Measurements from ENCODE around the gene ANTKMT. TPM values are rescaled to one million over a fixed set of nuclear protein-coding genes. Genes with fewer than 3 reads are reported as not detected.

ANTKMT gene
- total and polyA plus RNA-seq, 2 donors (not counting 3 experiments of a cell fraction or from before 2014, with no cell fraction given): 26.1 to 27.9 TPM

DNA sequence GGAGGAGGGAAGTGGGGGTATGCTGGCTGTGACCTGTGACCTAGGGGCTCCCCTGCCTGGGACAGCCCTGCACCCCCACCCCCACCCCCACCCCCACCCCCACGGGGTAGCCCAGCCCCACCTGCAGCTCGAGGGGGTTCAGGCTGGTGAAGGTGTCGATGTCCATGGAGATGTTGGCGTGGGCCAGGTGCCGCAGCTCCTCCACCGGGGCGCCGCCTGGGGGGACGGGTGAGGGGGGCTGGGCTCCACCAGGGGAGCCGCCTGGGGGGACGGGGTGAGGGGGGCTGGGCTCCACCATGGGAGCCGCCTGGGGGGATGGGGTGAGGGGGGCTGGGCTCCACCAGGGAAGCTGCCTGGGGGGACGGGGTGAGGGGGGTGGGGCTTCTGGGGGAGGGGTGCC lies 49.5 kb downstream of the ANTKMT start:
- dilution Hi-C loops (cut with MboI; ENCODE audit: extremely low pct_ligation_motif_present, low sequenced_read_pairs): no loop called here
- no peaks in the 10 kb centered on the region for H3K4me1 ChIP-seq (ENCODE audit: control insufficient read depth, extremely low read depth, insufficient read depth, low read length)
- no peaks in the 10 kb centered on the region for H3K9me3 ChIP-seq (replicated peaks; ENCODE audit: control insufficient read depth, insufficient read depth, low read length)
- intact Hi-C loops (cut with micrococcal nuclease): no loop called here
- no peaks in the 10 kb centered on the region for H3K36me3 ChIP-seq (ENCODE audit: control insufficient read depth in 2 of 2, extremely low read depth in 1 of 2, insufficient read depth in 2 of 2, low read length in 2 of 2)
- no peaks in the 10 kb centered on the region for H3K79me2 ChIP-seq (ENCODE audit: control insufficient read depth, insufficient read depth, low read length)
- ChIA-PET POLR2A (no interaction called here), CTCF (interaction anchor here (1.6 kb wide), 1 partner anchor 58 kb away, joined by 6 read pairs; no protein-coding TSS in a partner anchor)
- H3K27ac ChIP-seq (ENCODE audit: insufficient read depth, low read depth, low read length): no peak overlapping the region
- H3K9ac ChIP-seq (replicated peaks; ENCODE audit: extremely low read depth, insufficient read depth, low read length): no peak overlapping the region
- no peak for TF ChIP-seq MAX (IDR thresholded peaks at IDR 0.05; ENCODE audit: insufficient read depth, insufficient read length)
- no peak for TF ChIP-seq POLR2A (IDR thresholded peaks at IDR 0.05; ENCODE audit: low read depth, low read length)
- no peak for TF ChIP-seq GATA2 (IDR thresholded peaks at IDR 0.05; ENCODE audit: insufficient read depth, insufficient read length, low read depth, low read length)
- TF ChIP-seq MYC (IDR thresholded peaks at IDR 0.05; ENCODE audit: low read depth, low read length): no peak
- no peak for TF ChIP-seq EZH2 (IDR thresholded peaks at IDR 0.05; ENCODE audit: borderline replicate concordance, low read depth, low read length, severe bottlenecking)
- TF ChIP-seq, protein P1, sequence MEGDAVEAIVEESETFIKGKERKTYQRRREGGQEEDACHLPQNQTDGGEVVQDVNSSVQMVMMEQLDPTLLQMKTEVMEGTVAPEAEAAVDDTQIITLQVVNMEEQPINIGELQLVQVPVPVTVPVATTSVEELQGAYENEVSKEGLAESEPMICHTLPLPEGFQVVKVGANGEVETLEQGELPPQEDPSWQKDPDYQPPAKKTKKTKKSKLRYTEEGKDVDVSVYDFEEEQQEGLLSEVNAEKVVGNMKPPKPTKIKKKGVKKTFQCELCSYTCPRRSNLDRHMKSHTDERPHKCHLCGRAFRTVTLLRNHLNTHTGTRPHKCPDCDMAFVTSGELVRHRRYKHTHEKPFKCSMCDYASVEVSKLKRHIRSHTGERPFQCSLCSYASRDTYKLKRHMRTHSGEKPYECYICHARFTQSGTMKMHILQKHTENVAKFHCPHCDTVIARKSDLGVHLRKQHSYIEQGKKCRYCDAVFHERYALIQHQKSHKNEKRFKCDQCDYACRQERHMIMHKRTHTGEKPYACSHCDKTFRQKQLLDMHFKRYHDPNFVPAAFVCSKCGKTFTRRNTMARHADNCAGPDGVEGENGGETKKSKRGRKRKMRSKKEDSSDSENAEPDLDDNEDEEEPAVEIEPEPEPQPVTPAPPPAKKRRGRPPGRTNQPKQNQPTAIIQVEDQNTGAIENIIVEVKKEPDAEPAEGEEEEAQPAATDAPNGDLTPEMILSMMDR (IDR thresholded peaks at IDR 0.05; ENCODE audit: extremely low read depth in 1 of 2, insufficient read depth in 1 of 2, low read depth in 1 of 2, low read length in 2 of 2): no peak
- no peak for TF ChIP-seq JUN (IDR thresholded peaks at IDR 0.05; ENCODE audit: borderline replicate concordance, insufficient read depth, insufficient read length, low read depth)
- TF ChIP-seq POLR2AphosphoS5 (IDR thresholded peaks at IDR 0.05; ENCODE audit: insufficient read depth, low read depth, low read length): no peak
- TF ChIP-seq FOS (IDR thresholded peaks at IDR 0.05; ENCODE audit: borderline replicate concordance, insufficient read depth, low read length): no peak
- no peaks in the 10 kb centered on the region for H4K20me1 ChIP-seq (replicated peaks; ENCODE audit: control insufficient read depth, extremely low read depth, insufficient read depth, low read length)
- H3K9me1 ChIP-seq (replicated peaks; ENCODE audit: control insufficient read depth, extremely low read depth, insufficient read depth, low read length): no peaks in the 10 kb centered on the region
- no peak overlapping the region for H2AFZ ChIP-seq (ENCODE audit: low read depth, low read length)
- BruUV-seq (replicated peaks): no TSS peak
- H3K4me2 ChIP-seq (ENCODE audit: insufficient read depth, low read length): no peak overlapping the region
- H3K4me3 ChIP-seq (replicated peaks in 1 of 3; ENCODE audit: insufficient read depth in 1 of 3, low read depth in 1 of 3, low read length in 3 of 3): no peak overlapping the region
- DNase-seq (ENCODE audit: low read depth, low spot score): no peak
- H3K27me3 ChIP-seq (ENCODE audit: control insufficient read depth in 2 of 2, insufficient read depth in 2 of 2, low read length in 2 of 2): no peaks in the 10 kb centered on the region
- no peak for FAIRE-seq

MicroRNAs within 50 kb of the gene (microRNA counts, 767-probe panel; counts per million panel counts)
- 723 counts per million, percentile 96 among the panel's probes with 10 or more counts for microRNA hsa-miR-662

Small RNAs within 50 kb of the gene (microRNA-seq; reads per million reads assigned to microRNA genes)
- not detected for gene MIR662 (ENCODE audit: borderline number of aligned reads, borderline replicate concordance)

Small RNAs within 50 kb of the gene (small RNA-seq; reads per million reads assigned to genes)
- not detected for gene MIR662 (ENCODE audit: insufficient read depth, insufficient read length, low read depth, low replicate concordance)

Other genes starting within 250 kb of the ANTKMT start
- gene CAPN15, start 193.4 kb upstream of the ANTKMT start, total RNA-seq: 65.0 and 70.1 TPM in 2 replicates
- 33.9 and 48.6 TPM in 2 replicates for gene CAPN15, start 193.4 kb upstream of the ANTKMT start, polyA plus RNA-seq
- not detected in 2 replicates for gene PRR35, start 160.8 kb upstream of the ANTKMT start, total RNA-seq
- not detected in 2 replicates for gene PRR35, start 160.8 kb upstream of the ANTKMT start, polyA plus RNA-seq
- gene NHLRC4, start 154.1 kb upstream of the ANTKMT start, total RNA-seq: 0.30 and 0.73 TPM in 2 replicates
- gene NHLRC4, start 154.1 kb upstream of the ANTKMT start, polyA plus RNA-seq: 0.94 and 0.96 TPM in 2 replicates
- gene PIGQ, start 151.2 kb upstream of the ANTKMT start, total RNA-seq: 56.8 and 67.7 TPM in 2 replicates
- gene PIGQ, start 151.2 kb upstream of the ANTKMT start, polyA plus RNA-seq: 66.9 and 82.9 TPM in 2 replicates
- gene RAB40C, start 131.1 kb upstream of the ANTKMT start, total RNA-seq: 16.7 and 18.8 TPM in 2 replicates
- gene RAB40C, start 131.1 kb upstream of the ANTKMT start, polyA plus RNA-seq: 12.4 and 16.3 TPM in 2 replicates
- gene WFIKKN1, start 90.2 kb upstream of the ANTKMT start, total RNA-seq: 0.28 and 0.40 TPM in 2 replicates
- 0.03 and 0.06 TPM in 2 replicates for gene WFIKKN1, start 90.2 kb upstream of the ANTKMT start, polyA plus RNA-seq
- 112 and 114 TPM in 2 replicates for gene METTL26, start 84.8 kb upstream of the ANTKMT start, total RNA-seq
- 138 and 215 TPM in 2 replicates for gene METTL26, start 84.8 kb upstream of the ANTKMT start, polyA plus RNA-seq
- 12.9 and 17.1 TPM in 2 replicates for gene MCRIP2, start 79.3 kb upstream of the ANTKMT start, total RNA-seq
- gene MCRIP2, start 79.3 kb upstream of the ANTKMT start, polyA plus RNA-seq: 18.9 and 29.9 TPM in 2 replicates
- gene WDR90, start 71.8 kb upstream of the ANTKMT start, total RNA-seq: 50.0 and 51.8 TPM in 2 replicates
- 22.2 and 29.2 TPM in 2 replicates for gene WDR90, start 71.8 kb upstream of the ANTKMT start, polyA plus RNA-seq
- gene RHOT2, start 53.0 kb upstream of the ANTKMT start, total RNA-seq: 96.0 and 106 TPM in 2 replicates
- gene RHOT2, start 53.0 kb upstream of the ANTKMT start, polyA plus RNA-seq: 139 and 190 TPM in 2 replicates
- 1.8 TPM in 2 replicates for gene RHBDL1, start 45.5 kb upstream of the ANTKMT start, total RNA-seq
- 1.1 and 1.8 TPM in 2 replicates for gene RHBDL1, start 45.5 kb upstream of the ANTKMT start, polyA plus RNA-seq
- 105 and 107 TPM in 2 replicates for gene STUB1, start 40.7 kb upstream of the ANTKMT start, total RNA-seq
- gene STUB1, start 40.7 kb upstream of the ANTKMT start, polyA plus RNA-seq: 147 and 152 TPM in 2 replicates
- gene JMJD8, start 36.8 kb upstream of the ANTKMT start, total RNA-seq: 53.4 and 55.1 TPM in 2 replicates
- 102 and 125 TPM in 2 replicates for gene JMJD8, start 36.8 kb upstream of the ANTKMT start, polyA plus RNA-seq
- 9.9 and 11.2 TPM in 2 replicates for gene WDR24, start 30.7 kb upstream of the ANTKMT start, total RNA-seq
- gene WDR24, start 30.7 kb upstream of the ANTKMT start, polyA plus RNA-seq: 9.9 and 14.1 TPM in 2 replicates
- gene FBXL16, start 15.3 kb upstream of the ANTKMT start, total RNA-seq: 0.22 TPM in 1 of 2 replicates, not detected in the other
- gene FBXL16, start 15.3 kb upstream of the ANTKMT start, polyA plus RNA-seq: 0.07 and 0.18 TPM in 2 replicates
- gene METRN, start 6.0 kb upstream of the ANTKMT start, total RNA-seq: 14.1 and 16.1 TPM in 2 replicates
- 10.0 and 23.4 TPM in 2 replicates for gene METRN, start 6.0 kb upstream of the ANTKMT start, polyA plus RNA-seq
- 0.53 and 1.3 TPM in 2 replicates for gene CCDC78, start 5.3 kb downstream of the ANTKMT start, total RNA-seq
- gene CCDC78, start 5.3 kb downstream of the ANTKMT start, polyA plus RNA-seq: 0.50 and 1.2 TPM in 2 replicates
- 5.9 and 6.8 TPM in 2 replicates for gene HAGHL, start 6.0 kb downstream of the ANTKMT start, total RNA-seq
- gene HAGHL, start 6.0 kb downstream of the ANTKMT start, polyA plus RNA-seq: 6.3 and 8.5 TPM in 2 replicates
- gene CIAO3, start 19.9 kb downstream of the ANTKMT start, total RNA-seq: 31.2 and 33.8 TPM in 2 replicates
- gene CIAO3, start 19.9 kb downstream of the ANTKMT start, polyA plus RNA-seq: 23.1 and 29.1 TPM in 2 replicates
- gene MSLN, start 39.6 kb downstream of the ANTKMT start, total RNA-seq: not detected in 2 replicates
- gene MSLN, start 39.6 kb downstream of the ANTKMT start, polyA plus RNA-seq: not detected in 2 replicates
- gene RPUSD1, start 67.2 kb downstream of the ANTKMT start, total RNA-seq: 42.3 and 46.2 TPM in 2 replicates
- 55.8 and 69.0 TPM in 2 replicates for gene RPUSD1, start 67.2 kb downstream of the ANTKMT start, polyA plus RNA-seq
- 58.6 and 69.5 TPM in 2 replicates for gene CHTF18, start 67.5 kb downstream of the ANTKMT start, total RNA-seq
- 33.0 and 45.3 TPM in 2 replicates for gene CHTF18, start 67.5 kb downstream of the ANTKMT start, polyA plus RNA-seq
- gene GNG13, start 79.6 kb downstream of the ANTKMT start, total RNA-seq: not detected in 2 replicates
- gene GNG13, start 79.6 kb downstream of the ANTKMT start, polyA plus RNA-seq: not detected in 2 replicates
- gene LMF1, start 249.8 kb downstream of the ANTKMT start, total RNA-seq: 12.5 and 17.8 TPM in 2 replicates
- 14.3 and 17.8 TPM in 2 replicates for gene LMF1, start 249.8 kb downstream of the ANTKMT start, polyA plus RNA-seq

Data from endothelial cell of umbilical vein (primary cell).